Kidney (tissue), 14 donors: Measurements from ENCODE around the gene CHAC1. TPM values are rescaled to one million over a fixed set of nuclear protein-coding genes. Genes with fewer than 3 reads are reported as not detected.
A peak's percentile ranks its signal among the peaks of the same experiment; 100 is the strongest.

ENCODE experiments used
- DNase-seq, 5 donors: peaks; one replicate each; pipeline ENCODE4 v3.0.0-alpha.2; 2013 to 2020
- FAIRE-seq: peaks from 2 replicates; lab custom pipeline; 2012; peaks lifted over from hg19 to GRCh38; lab: Jason Lieb, UNC
- H3K27ac ChIP-seq, 2 donors: one replicate each; pipeline ENCODE4 v1.7.0; 2013; ENCODE audit warnings: low read depth in 2 of 2, low read length in 2 of 2, inconsistent platforms in 1 of 2
- H3K27me3 ChIP-seq: one replicate; pipeline ENCODE4 v1.7.1; 2013; ENCODE audit warnings: low read length, inconsistent platforms; ENCODE audit not compliant: control insufficient read depth, insufficient read depth
- H3K36me3 ChIP-seq, 3 donors: one replicate each; pipeline versions ENCODE4 v1.7.0 to v1.7.1; 2013; ENCODE audit warnings: low read length in 3 of 3, control low read depth in 1 of 3, inconsistent platforms in 1 of 3; ENCODE audit not compliant: insufficient read depth in 3 of 3, control insufficient read depth in 2 of 3
- H3K4me1 ChIP-seq, 3 donors: one replicate each; pipeline versions ENCODE4 v1.7.0 to v1.7.1; 2013; ENCODE audit warnings: low read length in 3 of 3, inconsistent platforms in 1 of 3, low read depth in 1 of 3; ENCODE audit not compliant: control insufficient read depth in 2 of 3, insufficient read depth in 2 of 3
- H3K4me3 ChIP-seq, 3 donors: one replicate each; pipeline versions ENCODE4 v1.7.0 to v1.8.1; 2013; ENCODE audit warnings: low read length in 3 of 3, control low read depth in 1 of 3, inconsistent platforms in 1 of 3
- H3K9ac ChIP-seq, 3 donors: one replicate each; pipeline versions ENCODE4 v1.7.0 to v1.7.1; 2013; ENCODE audit warnings: low read length in 3 of 3, control low read depth in 1 of 3, inconsistent platforms in 1 of 3
- H3K9me3 ChIP-seq, 3 donors: one replicate each; pipeline versions ENCODE4 v1.7.0 to v1.7.1; 2013; ENCODE audit warnings: low read length in 3 of 3, control low read depth in 1 of 3, inconsistent platforms in 1 of 3; ENCODE audit not compliant: control insufficient read depth in 2 of 3, insufficient read depth in 1 of 3
- CTCF ChIP-seq: IDR thresholded peaks from 3 replicates; pipeline ENCODE4 v1.5.1; 2012; ENCODE audit warnings: mild to moderate bottlenecking, moderate library complexity, borderline replicate concordance; ENCODE audit not compliant: insufficient read depth; ENCODE audit errors: extremely low read depth
- intact Hi-C: fragments of 100-400 bp; cut with DNase I; formaldehyde crosslinking; loops from one replicate; pipeline ENCODE4 v1.11.1; 2022
- polyA plus RNA-seq: library from polyadenylated mRNA; stranded (reverse); fragments of 350-450 nt; fragmentation: Illumina TruSeq; extraction: RNeasy Lipid Tissue Mini Kit (QIAGEN cat#74804); gene quantifications from one replicate; pipeline ENCODE4 v1.2.3, GENCODE V29; 2014; ENCODE audit warnings: low read depth, low replicate concordance; ENCODE audit not compliant: insufficient read depth
- total RNA-seq: library from RNA; stranded (reverse); fragmentation: NEBNext Ultra II Directional; extraction: Animal tissue kit (Norgen Biotek cat#: 25700); gene quantifications from one replicate; pipeline ENCODE4 v1.2.1, GENCODE V29; 2021
- donor health status: control.
- donor health status: control.
- donor health status: control.
- donor health status: control.
- donor health status: control.
- donor health status: DM: yes; HTN: yes; CAD: no.
- donor health status: Normal renal cell carcinoma (clear cell type).

Gene CHAC1
- total and polyA plus RNA-seq, 2 donors from 2014 or later = 4.7 to 21.1 TPM

- intact Hi-C loops = no loop called here
- peak overlapping the region; percentile 74 to 85 for H3K27ac ChIP-seq
- TF ChIP-seq CTCF = peak; percentile 80
- peak overlapping the region; percentile 11 to 62 (median 57) for H3K4me3 ChIP-seq
- peak; percentile 84 to 94 (median 92) for DNase-seq
- no peak for FAIRE-seq
- H3K36me3 ChIP-seq = no peaks in the 10 kb centered on the region
- peaks cover 0 to 23% (median 9%) of the 10 kb centered on the region in 3 donors for H3K4me1 ChIP-seq
- no peaks in the 10 kb centered on the region for H3K9me3 ChIP-seq
- no peaks in the 10 kb centered on the region for H3K27me3 ChIP-seq
- peak overlapping the region in 2 of 3 donors; percentile 43 to 75 for H3K9ac ChIP-seq
These were observed 11.5 kb upstream of the CHAC1 start for GRCh38 chr15:40941528-40942336.

- no peak for TF ChIP-seq CTCF
These were observed 10.9 kb upstream of the CHAC1 start for GRCh38 chr15:40942337-40942854.

GRCh38 chr15:40942878-40943277, 10.4 kb upstream of the CHAC1 start:
- no peak for TF ChIP-seq CTCF
- H3K27ac ChIP-seq = no peak overlapping the region
- peak overlapping the region in 1 of 3 donors; percentile 62 for H3K4me3 ChIP-seq
- intact Hi-C loops = no loop called here
- H3K36me3 ChIP-seq = no peaks in the 10 kb centered on the region
- no peaks in the 10 kb centered on the region for H3K27me3 ChIP-seq
- H3K4me1 ChIP-seq = peaks cover 0 to 20% (median 9%) of the 10 kb centered on the region in 3 donors
- FAIRE-seq (no peak), DNase-seq (no peak)
- H3K9ac ChIP-seq = peak overlapping the region in 1 of 3 donors; percentile 75
- H3K9me3 ChIP-seq = no peaks in the 10 kb centered on the region

More at GRCh38 chr15:40942337-40942854, 10.9 kb upstream of the CHAC1 start:
- H3K4me3 ChIP-seq = peak overlapping the region in 2 of 3 donors; percentile 57 to 62
- no peaks in the 10 kb centered on the region for H3K27me3 ChIP-seq
- DNase-seq = peak in 1 of 5 donors; percentile 55
- H3K4me1 ChIP-seq = peaks cover 0 to 23% (median 9%) of the 10 kb centered on the region in 3 donors
- no peaks in the 10 kb centered on the region for H3K9me3 ChIP-seq
- H3K27ac ChIP-seq = peak overlapping the region; percentile 51 to 85
- no peaks in the 10 kb centered on the region for H3K36me3 ChIP-seq
- intact Hi-C loops = no loop called here
- peak overlapping the region in 2 of 3 donors; percentile 43 to 75 for H3K9ac ChIP-seq
- FAIRE-seq = no peak
